Activated naive CD4-positive, alpha-beta T cell treated with anti-CD3 and anti-CD28 coated beads, Interleukin-2, amount 10 ng/mL, durations not matched to agents 7 days and 5 days (primary cell): Measurements from ENCODE around the gene NCKAP5.

Source experiments
- CTCF ChIA-PET: fragments of 350-600 bp; sonication (Branson Sonifier 250); formaldehyde crosslinking; loops from one replicate; lab custom pipeline; 2021; ENCODE audit warnings: antibody characterized with exemption; lab: Charles Lee
- DNase-seq: peaks from one replicate; pipeline ENCODE4 v3.0.0-alpha.2; 2020
- H3K27ac Mint-ChIP-seq: one replicate; pipeline ENCODE4 v1.8.0; 2021; ENCODE audit warnings: mild to moderate bottlenecking, moderate library complexity, mixed read lengths
- H3K27me3 Mint-ChIP-seq: one replicate; pipeline ENCODE4 v1.8.0; 2021; ENCODE audit warnings: mild to moderate bottlenecking, mixed read lengths
- H3K36me3 Mint-ChIP-seq: one replicate; pipeline ENCODE4 v1.8.0; 2021; ENCODE audit warnings: mixed read lengths
- H3K4me1 Mint-ChIP-seq: one replicate; pipeline ENCODE4 v1.8.0; 2021; ENCODE audit warnings: mixed read lengths
- H3K4me3 Mint-ChIP-seq: one replicate; pipeline ENCODE4 v1.8.0; 2021; ENCODE audit warnings: mild to moderate bottlenecking, moderate library complexity, mixed read lengths
- H3K9me3 Mint-ChIP-seq: one replicate; pipeline ENCODE4 v1.8.0; 2021; ENCODE audit warnings: mixed read lengths

Gene NCKAP5

DNA sequence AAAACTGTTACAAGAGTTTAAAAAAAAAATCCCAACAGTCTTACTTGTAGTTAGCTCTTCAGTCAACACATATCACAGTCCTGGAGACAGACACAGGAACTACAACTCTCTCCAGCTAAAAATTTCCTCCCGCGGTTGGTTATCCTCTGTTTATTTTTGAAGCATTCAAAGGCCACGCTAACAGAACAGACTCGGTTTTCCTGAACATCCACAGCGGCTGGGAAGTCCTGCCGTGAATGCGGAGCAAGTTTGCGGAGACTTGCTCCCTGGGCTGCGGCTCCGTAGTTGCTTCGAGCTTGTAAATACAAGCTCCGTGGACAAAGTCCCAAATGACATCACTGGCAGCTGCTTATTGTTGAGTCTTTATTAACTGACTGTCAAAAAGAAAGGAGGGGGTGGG lies at the start of gene NCKAP5:
NCKAP5 (minus strand) TSS at position 292 of the 400 bp plus-strand sequence. CDS start 50,937 bp downstream, outside the sequence.
- H3K36me3 Mint-ChIP-seq: no peaks in the 10 kb centered on the region
- no peak within 1 kb of the TSS for H3K4me3 Mint-ChIP-seq
- no peak for DNase-seq
- CTCF ChIA-PET: no interaction called here
- peaks cover 7% of the 10 kb centered on the region for H3K27me3 Mint-ChIP-seq
- H3K4me1 Mint-ChIP-seq: no peaks in the 10 kb centered on the region
- H3K27ac Mint-ChIP-seq: no peak within 1 kb of the TSS
- H3K9me3 Mint-ChIP-seq: no peaks in the 10 kb centered on the region

DNA sequence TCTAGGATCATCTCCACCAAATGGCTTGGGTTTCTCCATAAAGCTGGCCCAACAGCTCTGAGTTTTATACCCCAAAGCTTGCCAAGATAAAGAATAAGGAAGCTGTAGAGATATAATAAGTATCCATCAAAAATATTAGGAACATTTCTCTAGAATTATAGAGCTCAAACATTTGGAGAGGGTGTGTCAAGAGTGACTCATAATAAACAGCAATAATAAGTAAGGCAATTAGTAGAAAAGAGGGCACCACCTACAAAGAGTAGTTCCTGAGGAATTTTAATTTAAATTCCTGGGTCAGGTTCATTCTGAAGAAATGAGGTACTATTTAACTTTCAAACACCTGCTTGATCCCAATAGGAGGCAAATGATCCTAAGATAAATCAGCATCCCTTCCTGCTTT lies 41.4 kb upstream of the NCKAP5 start:
- no peaks in the 10 kb centered on the region for H3K4me1 Mint-ChIP-seq
- no peak overlapping the region for H3K4me3 Mint-ChIP-seq
- H3K27ac Mint-ChIP-seq: no peak overlapping the region
- no peak for DNase-seq
- no peaks in the 10 kb centered on the region for H3K27me3 Mint-ChIP-seq
- no peaks in the 10 kb centered on the region for H3K9me3 Mint-ChIP-seq
- no peaks in the 10 kb centered on the region for H3K36me3 Mint-ChIP-seq
- CTCF ChIA-PET: no interaction called here

DNA sequence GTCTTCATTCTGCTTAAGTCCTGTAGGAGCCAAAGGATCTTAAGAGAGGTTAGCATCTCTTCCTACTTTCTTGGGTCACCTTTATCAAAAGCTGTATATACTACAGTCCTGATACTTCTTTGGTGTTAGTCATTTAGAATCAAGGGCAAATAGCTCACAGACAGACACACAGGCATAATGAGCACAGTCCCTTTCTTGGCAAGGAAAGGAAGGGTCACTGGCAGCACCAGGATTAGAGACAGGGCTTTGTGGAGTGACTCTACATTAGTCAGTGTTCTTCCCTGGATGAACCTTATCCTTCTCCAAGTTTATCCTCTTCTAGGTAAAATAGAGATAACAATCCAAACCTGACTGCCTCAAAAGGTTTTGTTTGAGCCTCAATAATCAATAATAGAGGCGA lies 40.0 kb upstream of the NCKAP5 start:
- CTCF ChIA-PET: no interaction called here
- Mint-ChIP-seq H3K9me3 (no peaks in the 10 kb centered on the region), H3K27ac (no peak overlapping the region), H3K27me3 (no peaks in the 10 kb centered on the region), H3K36me3 (no peaks in the 10 kb centered on the region), H3K4me1 (no peaks in the 10 kb centered on the region), H3K4me3 (no peak overlapping the region)
- no peak for DNase-seq

DNA sequence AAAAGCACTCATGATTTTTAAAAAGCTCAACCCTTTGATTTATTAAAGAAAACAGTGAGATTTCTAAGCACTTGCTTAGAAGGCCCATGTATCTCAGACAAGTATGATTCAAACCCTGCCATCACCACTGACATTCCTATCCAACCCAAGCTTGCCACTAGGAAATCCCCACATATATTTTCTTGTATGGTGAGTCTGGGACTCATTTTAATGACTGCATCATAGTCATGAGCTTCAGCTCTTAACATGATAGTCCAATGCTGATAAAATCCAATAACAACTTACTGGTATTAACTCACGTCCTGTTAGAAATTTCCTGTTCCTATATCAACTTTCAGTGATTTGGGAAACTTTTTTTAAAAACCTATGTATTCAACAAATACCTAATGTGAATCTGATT lies 39.4 kb upstream of the NCKAP5 start:
- CTCF ChIA-PET: no interaction called here
- no peak overlapping the region for H3K4me3 Mint-ChIP-seq
- H3K9me3 Mint-ChIP-seq: peaks cover under 1% of the 10 kb centered on the region
- no peaks in the 10 kb centered on the region for H3K4me1 Mint-ChIP-seq
- no peak for DNase-seq
- H3K36me3 Mint-ChIP-seq: no peaks in the 10 kb centered on the region
- no peaks in the 10 kb centered on the region for H3K27me3 Mint-ChIP-seq
- H3K27ac Mint-ChIP-seq: no peak overlapping the region

DNA sequence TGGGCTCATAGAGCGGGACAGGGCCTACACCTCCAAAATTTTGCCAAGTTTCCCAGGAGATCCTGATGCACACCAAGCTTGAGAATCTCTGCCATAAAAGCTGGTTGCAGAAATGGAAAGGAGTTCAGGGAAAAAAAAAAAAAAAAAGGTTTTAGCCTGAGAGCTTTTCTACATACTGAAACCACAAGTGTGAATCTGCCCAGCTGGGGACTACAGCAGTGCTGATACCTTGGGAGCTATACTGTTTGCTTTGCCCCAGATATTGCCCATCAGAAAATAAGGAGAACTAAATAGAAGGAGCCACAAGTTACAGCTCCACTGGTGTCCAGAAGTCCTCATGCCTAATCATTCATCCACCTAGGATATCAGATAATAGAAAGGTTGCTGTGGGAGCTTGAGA lies 38.4 kb upstream of the NCKAP5 start:
- H3K4me3 Mint-ChIP-seq: no peak overlapping the region
- no peaks in the 10 kb centered on the region for H3K36me3 Mint-ChIP-seq
- no peaks in the 10 kb centered on the region for H3K27me3 Mint-ChIP-seq
- CTCF ChIA-PET: no interaction called here
- H3K4me1 Mint-ChIP-seq: no peaks in the 10 kb centered on the region
- peaks cover 3% of the 10 kb centered on the region for H3K9me3 Mint-ChIP-seq
- DNase-seq: no peak
- H3K27ac Mint-ChIP-seq: no peak overlapping the region

DNA sequence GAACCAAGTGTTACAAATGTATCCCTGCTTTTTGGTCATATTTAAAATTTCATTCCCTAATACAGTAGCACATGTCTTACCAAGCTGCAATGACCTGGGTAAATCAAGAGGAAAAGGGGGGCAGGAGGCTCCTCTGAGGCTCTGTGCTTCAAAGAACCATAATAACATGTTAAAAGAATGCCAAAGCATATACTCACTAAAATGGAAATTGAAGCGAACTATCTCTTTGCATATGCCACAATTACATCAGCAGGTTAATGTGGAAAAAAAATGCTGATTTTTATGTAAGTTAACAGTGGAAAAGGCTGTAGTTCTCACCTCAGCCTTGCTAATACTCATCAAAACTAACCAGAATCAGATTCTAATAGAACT lies 37.5 kb upstream of the NCKAP5 start:
- Mint-ChIP-seq H3K27me3 (no peaks in the 10 kb centered on the region), H3K9me3 (peaks cover 3% of the 10 kb centered on the region)

DNA sequence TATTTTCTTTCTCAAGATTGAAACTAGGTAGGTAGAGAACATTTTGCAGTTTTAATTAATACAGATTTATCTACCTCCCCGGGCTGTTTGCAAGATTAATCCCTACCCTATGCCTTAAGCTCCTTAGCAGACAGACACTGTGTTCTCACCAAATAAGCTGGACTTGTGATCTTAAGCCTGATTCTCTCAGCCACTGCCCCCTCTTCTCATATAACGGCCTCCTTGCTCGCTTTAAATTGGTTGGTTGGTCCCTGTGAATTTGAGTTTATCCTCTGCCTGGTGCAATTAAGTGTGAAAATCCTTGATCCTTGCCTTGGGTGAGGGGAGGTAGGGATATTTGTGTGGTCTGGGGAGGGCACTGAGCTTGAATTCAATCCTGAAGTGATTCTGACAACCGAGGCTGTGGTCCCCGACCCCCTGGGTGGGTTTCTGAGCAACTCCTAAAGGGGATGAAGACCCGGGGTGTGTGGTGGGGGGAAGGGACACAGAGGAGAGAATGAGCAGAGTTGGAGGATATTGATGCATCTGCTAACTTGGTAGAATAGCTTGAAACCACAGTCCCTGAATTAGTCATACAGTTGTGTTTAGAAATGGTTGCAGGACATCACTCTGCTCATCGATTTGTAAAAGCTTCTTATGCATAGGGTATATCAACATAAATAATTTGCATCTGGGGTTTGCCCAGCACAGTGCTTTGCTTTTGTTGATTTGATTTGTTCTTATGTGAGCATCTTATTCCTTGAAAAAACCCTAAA lies 36.9 kb upstream of the NCKAP5 start:
- H3K36me3 Mint-ChIP-seq: no peaks in the 10 kb centered on the region

More for the DNA sequence above, 37.5 kb upstream of the NCKAP5 start:
- no peak overlapping the region for H3K4me3 Mint-ChIP-seq
- no peaks in the 10 kb centered on the region for H3K4me1 Mint-ChIP-seq
- H3K27ac Mint-ChIP-seq: no peak overlapping the region
- no peak for DNase-seq
- CTCF ChIA-PET: no interaction called here
- no peaks in the 10 kb centered on the region for H3K36me3 Mint-ChIP-seq

DNA sequence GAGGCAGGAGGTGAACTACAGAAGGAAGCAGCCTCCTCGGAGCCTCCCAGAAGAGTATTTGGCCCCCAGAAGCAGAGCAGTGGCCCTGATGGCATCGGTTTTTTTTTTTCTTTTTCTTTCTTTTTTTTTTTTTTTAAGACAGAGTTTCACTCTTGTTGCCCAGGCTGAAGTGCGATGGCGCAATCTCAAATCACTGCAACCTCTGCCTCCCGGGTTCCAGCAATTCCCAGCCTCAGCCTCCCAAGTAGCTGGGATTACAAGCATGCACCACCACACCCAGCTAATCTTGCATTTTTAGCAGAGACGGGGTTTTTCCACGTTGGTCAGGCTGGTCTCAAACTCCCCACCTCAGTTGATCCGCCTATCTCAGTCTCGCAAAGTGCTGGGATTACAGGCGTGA lies 34.8 kb upstream of the NCKAP5 start:
- Mint-ChIP-seq H3K4me3 (no peak overlapping the region), H3K27me3 (no peaks in the 10 kb centered on the region), H3K27ac (no peak overlapping the region), H3K9me3 (peaks cover 3% of the 10 kb centered on the region), H3K4me1 (no peaks in the 10 kb centered on the region), H3K36me3 (no peaks in the 10 kb centered on the region)
- CTCF ChIA-PET: no interaction called here
- no peak for DNase-seq

More for the DNA sequence above, 36.9 kb upstream of the NCKAP5 start:
- no peak overlapping the region for H3K27ac Mint-ChIP-seq
- no peaks in the 10 kb centered on the region for H3K4me1 Mint-ChIP-seq
- H3K27me3 Mint-ChIP-seq: no peaks in the 10 kb centered on the region
- CTCF ChIA-PET: no interaction called here
- no peak for DNase-seq
- H3K9me3 Mint-ChIP-seq: peaks cover 3% of the 10 kb centered on the region
- no peak overlapping the region for H3K4me3 Mint-ChIP-seq

DNA sequence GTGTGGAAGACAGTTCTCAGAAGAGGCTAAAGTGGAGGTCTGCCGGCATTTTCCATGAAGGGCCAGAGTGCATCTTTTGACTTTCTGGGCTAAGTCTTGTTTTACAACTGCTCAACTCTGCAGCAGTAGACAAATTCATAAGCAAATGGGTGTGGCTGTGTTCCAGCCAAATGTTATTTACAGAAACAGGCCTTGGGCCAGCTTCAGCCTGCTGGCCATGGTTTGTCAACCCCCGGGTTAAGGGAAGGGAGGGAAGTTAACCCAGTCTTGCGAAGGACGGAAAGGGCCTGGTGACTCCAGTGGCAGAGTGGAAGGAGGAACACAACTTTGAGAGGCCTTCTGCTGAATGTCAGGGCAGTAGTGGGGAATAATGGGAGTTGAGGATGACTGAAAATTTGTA lies 34.3 kb upstream of the NCKAP5 start:
- CTCF ChIA-PET: no interaction called here
- no peak for DNase-seq
- no peaks in the 10 kb centered on the region for H3K27me3 Mint-ChIP-seq
- H3K9me3 Mint-ChIP-seq: peaks cover 3% of the 10 kb centered on the region
- no peaks in the 10 kb centered on the region for H3K36me3 Mint-ChIP-seq
- H3K4me1 Mint-ChIP-seq: no peaks in the 10 kb centered on the region
- no peak overlapping the region for H3K27ac Mint-ChIP-seq
- H3K4me3 Mint-ChIP-seq: no peak overlapping the region

DNA sequence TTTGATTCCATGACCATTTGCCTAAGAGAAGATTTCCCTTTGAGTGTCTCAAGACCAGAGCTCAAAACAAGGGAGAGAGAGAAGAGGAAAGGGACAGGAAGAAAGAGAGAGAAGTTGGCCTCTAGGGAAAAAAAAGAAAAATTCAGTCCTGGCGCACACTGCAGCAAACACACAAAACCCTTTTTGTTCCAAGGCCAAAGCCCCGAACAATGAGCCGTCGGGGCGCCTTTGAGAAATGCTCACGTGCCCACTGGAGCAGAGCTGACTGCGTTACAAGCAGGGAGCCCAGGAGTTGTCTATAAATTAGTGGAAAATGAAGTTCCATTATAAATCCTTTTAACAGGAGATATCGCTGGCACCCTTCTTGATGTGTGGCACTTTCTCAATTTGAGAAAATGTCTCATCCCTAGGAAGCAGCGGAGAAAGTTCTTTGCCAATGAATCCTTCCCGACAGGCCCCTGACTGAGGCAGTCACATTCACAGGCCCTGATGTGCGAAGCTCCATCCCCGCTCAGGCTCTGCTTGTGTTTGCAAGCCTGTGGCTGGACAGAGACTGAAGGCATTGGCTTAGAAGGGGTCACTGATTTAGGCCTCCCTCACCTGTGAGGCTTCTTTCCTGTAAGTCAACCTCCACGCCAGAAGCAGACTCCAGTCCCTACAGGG lies 32.1 kb upstream of the NCKAP5 start:
- no peak overlapping the region for H3K4me3 Mint-ChIP-seq
- DNase-seq: no peak
- no peaks in the 10 kb centered on the region for H3K4me1 Mint-ChIP-seq
- CTCF ChIA-PET: no interaction called here
- H3K27me3 Mint-ChIP-seq: no peaks in the 10 kb centered on the region
- no peaks in the 10 kb centered on the region for H3K36me3 Mint-ChIP-seq
- no peak overlapping the region for H3K27ac Mint-ChIP-seq
- peaks cover 7% of the 10 kb centered on the region for H3K9me3 Mint-ChIP-seq

DNA sequence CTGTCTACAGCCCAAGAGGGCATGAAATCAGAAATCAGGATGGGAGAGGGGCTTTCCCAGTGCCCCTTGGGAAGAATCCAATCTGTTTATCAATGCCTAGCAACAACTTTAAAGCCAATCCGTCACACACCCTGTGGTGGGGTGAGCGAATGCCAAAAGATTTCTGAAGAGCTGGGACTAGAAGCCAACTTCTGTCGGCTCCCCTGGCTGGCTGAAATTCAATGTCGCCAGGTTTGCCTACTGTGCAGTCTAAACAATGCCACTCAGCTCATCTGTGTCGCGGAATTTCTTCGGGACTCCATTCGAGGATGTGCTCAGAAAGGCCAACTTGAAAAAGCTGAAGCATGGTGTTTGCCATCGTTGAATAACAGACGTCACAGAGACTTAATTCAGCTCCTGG lies 31.5 kb upstream of the NCKAP5 start:
- Mint-ChIP-seq H3K27me3 (no peaks in the 10 kb centered on the region), H3K36me3 (no peaks in the 10 kb centered on the region), H3K9me3 (peaks cover 7% of the 10 kb centered on the region), H3K4me3 (no peak overlapping the region), H3K4me1 (no peaks in the 10 kb centered on the region), H3K27ac (no peak overlapping the region)
- CTCF ChIA-PET: no interaction called here
- no peak for DNase-seq

DNA sequence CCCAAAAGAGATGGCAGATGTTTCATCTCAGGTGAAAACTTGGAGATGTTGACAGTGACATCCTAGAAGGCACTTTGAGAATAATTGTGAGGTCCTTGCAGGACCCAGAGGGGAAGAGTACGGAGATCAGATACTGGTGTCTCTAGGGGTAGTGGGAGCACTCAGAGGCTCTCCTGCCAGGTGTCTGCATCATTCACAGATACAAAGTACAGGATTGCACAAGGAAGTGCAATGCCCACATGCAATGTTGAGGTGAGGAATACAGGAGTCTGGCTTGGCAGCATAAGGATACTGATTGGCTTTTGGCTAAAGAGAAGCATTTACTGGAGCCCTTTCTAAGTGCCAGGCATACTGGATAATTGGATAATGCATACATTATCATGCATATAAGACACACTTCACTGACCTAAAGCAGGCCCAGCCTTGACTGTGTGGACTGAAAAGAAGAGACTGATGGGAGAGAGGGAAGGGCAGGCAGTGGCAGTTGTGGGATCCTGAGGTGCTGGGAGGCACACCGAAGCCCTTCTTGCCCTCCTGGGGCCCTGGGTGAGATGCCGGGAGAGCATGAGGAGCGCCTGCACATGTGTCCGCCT lies 31.0 kb upstream of the NCKAP5 start:
- H3K4me1 Mint-ChIP-seq: no peaks in the 10 kb centered on the region
- H3K36me3 Mint-ChIP-seq: no peaks in the 10 kb centered on the region
- H3K4me3 Mint-ChIP-seq: no peak overlapping the region
- peaks cover 7% of the 10 kb centered on the region for H3K9me3 Mint-ChIP-seq
- DNase-seq: no peak
- no peaks in the 10 kb centered on the region for H3K27me3 Mint-ChIP-seq
- CTCF ChIA-PET: no interaction called here
- H3K27ac Mint-ChIP-seq: no peak overlapping the region

DNA sequence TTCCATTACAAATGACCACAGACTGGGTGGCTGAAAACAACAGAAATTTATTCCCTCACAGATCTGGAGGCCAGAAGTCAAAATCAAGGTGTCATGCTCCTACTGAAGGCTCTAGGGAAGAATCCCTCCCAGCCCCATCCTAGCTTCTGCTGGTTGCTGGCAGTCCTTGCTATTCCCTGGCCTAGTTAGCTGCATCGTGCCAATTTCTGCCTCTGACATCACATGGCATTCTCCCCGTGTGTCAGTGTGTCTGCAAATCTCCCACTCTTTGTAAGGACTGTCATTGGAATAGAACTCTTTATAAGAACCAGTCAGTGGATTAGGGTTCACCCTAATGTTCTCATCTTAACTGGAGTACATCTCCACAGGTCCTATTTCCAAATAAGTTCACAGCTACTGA lies 30.5 kb upstream of the NCKAP5 start:
- Mint-ChIP-seq H3K36me3 (no peaks in the 10 kb centered on the region), H3K27ac (no peak overlapping the region), H3K4me1 (no peaks in the 10 kb centered on the region), H3K9me3 (peaks cover 7% of the 10 kb centered on the region), H3K4me3 (no peak overlapping the region), H3K27me3 (no peaks in the 10 kb centered on the region)
- CTCF ChIA-PET: no interaction called here
- no peak for DNase-seq

DNA sequence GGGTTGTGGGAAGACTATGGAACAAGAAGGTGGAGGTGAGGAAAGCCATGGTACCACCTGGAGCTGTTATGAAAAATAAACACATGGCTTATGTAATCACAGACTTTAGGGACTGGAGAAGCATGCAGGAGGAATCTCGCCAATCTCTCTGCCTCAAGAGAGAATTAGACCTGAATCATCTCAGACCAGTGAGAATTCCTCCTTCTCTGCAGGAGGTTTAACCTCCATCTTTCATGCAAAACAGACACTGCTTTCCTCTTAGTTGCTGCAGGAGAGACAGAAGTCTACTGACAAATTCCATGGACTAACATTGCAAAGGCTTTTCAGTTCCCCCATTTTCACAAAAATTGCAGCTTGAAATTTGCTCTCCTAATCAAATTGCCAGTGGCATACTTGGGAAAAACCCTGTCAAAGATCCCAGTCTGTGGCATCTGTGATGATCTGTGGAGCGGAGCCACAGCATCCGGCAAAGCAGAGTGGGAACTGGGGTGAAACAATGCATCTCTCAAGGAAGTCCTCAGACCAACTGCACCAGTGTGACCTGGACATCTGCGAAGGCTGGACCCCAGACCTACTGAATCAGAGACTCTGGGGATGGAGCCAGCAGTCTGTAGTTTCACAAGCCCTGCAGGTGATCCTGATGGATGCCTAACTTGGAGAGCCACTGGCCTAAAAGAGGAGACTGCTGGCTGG lies 28.6 kb upstream of the NCKAP5 start:
- no peak for DNase-seq
- no peak overlapping the region for H3K27ac Mint-ChIP-seq
- CTCF ChIA-PET: no interaction called here
- no peaks in the 10 kb centered on the region for H3K36me3 Mint-ChIP-seq
- no peak overlapping the region for H3K4me3 Mint-ChIP-seq
- no peaks in the 10 kb centered on the region for H3K4me1 Mint-ChIP-seq
- peaks cover 4% of the 10 kb centered on the region for H3K9me3 Mint-ChIP-seq
- no peaks in the 10 kb centered on the region for H3K27me3 Mint-ChIP-seq
